HepG2 (cell line): ENCODE data around the gene RHBDD1. TPM values are rescaled to one million over a fixed set of nuclear protein-coding genes. Genes with fewer than 3 reads are reported as not detected.

Experiments
- DMAP1 ChIP-seq: IDR thresholded peaks from 2 replicates; pipeline ENCODE4 v1.6.1; 2016
- ETV6 ChIP-seq: sonication (generic); formaldehyde crosslinking; conservative IDR thresholded peaks from 2 replicates; pipeline ENCODE4 v1.4.0; 2020; ENCODE audit warnings: missing genetic modification reagents
- FOXM1 ChIP-seq: sonication (generic); formaldehyde crosslinking; IDR thresholded peaks from 2 replicates; pipeline ENCODE4 v1.5.0; 2020; ENCODE audit warnings: missing genetic modification reagents
- FOXO1 ChIP-seq: sonication (generic); formaldehyde crosslinking; IDR thresholded peaks from 2 replicates; pipeline ENCODE4 v1.4.0; 2020; ENCODE audit warnings: missing genetic modification reagents
- FUBP1 ChIP-seq: sonication (generic); formaldehyde crosslinking; IDR thresholded peaks from 2 replicates; pipeline ENCODE4 v1.5.1; 2020; ENCODE audit warnings: missing genetic modification reagents, mild to moderate bottlenecking, borderline replicate concordance
- HBP1 ChIP-seq: IDR thresholded peaks from 2 replicates; pipeline ENCODE4 v1.6.1; 2016; ENCODE audit warnings: low read depth, control low read depth
- KMT2B ChIP-seq: IDR thresholded peaks from 2 replicates; pipeline ENCODE4 v1.6.1; 2016; ENCODE audit warnings: missing genetic modification reagents, missing compliant biosample characterization
- NFYB ChIP-seq: sonication (generic); formaldehyde crosslinking; IDR thresholded peaks from 2 replicates; pipeline ENCODE4 v1.4.0; 2020; ENCODE audit warnings: missing genetic modification reagents
- NONO ChIP-seq, 2 experiments: fragments of 450-650 bp in 1 of 2; sonication (generic) in 1 of 2; formaldehyde crosslinking in 1 of 2; IDR thresholded peaks in 1 of 2; conservative IDR thresholded peaks in 1 of 2; 2 replicates each; pipeline versions ENCODE4 v1.6.1 to v1.8.0; 2017 to 2022; ENCODE audit warnings: mild to moderate bottlenecking in 1 of 2, missing genetic modification reagents in 1 of 2, moderate library complexity in 1 of 2
- PCBP2 ChIP-seq: fragments of 200-400 bp; formaldehyde crosslinking; optimal IDR thresholded peaks from 2 replicates; pipeline ENCODE3; 2018; ENCODE audit warnings: low read length, low read depth; ENCODE audit not compliant: poor library complexity, severe bottlenecking
- RBAK ChIP-seq: sonication (generic); formaldehyde crosslinking; IDR thresholded peaks from 2 replicates; pipeline ENCODE4 v1.5.1; 2020; ENCODE audit warnings: mild to moderate bottlenecking, missing genetic modification reagents
- RELA ChIP-seq: sonication (generic); formaldehyde crosslinking; IDR thresholded peaks from 2 replicates; pipeline ENCODE4 v1.4.0; 2020; ENCODE audit warnings: missing genetic modification reagents
- ZBTB43 ChIP-seq: sonication (generic); formaldehyde crosslinking; conservative IDR thresholded peaks from 2 replicates; pipeline ENCODE4 v1.4.0; 2020; ENCODE audit warnings: missing genetic modification reagents
- ZNF121 ChIP-seq: sonication (generic); formaldehyde crosslinking; IDR thresholded peaks from 2 replicates; pipeline ENCODE4 v1.5.0; 2020; ENCODE audit warnings: mild to moderate bottlenecking, missing genetic modification reagents
- ZNF510 ChIP-seq: sonication (generic); formaldehyde crosslinking; IDR thresholded peaks from 2 replicates; pipeline ENCODE4 v1.4.0; 2020; ENCODE audit warnings: low read depth, mild to moderate bottlenecking, missing genetic modification reagents
- ZNF597 ChIP-seq: sonication (generic); formaldehyde crosslinking; IDR thresholded peaks from 2 replicates; pipeline ENCODE4 v1.5.0; 2020; ENCODE audit warnings: missing genetic modification reagents
- ZNF687 ChIP-seq: sonication (generic); formaldehyde crosslinking; IDR thresholded peaks from 2 replicates; pipeline ENCODE4 v1.5.1; 2020; ENCODE audit warnings: mild to moderate bottlenecking, missing genetic modification reagents, moderate library complexity
- ZNF761 ChIP-seq: sonication (generic); formaldehyde crosslinking; conservative IDR thresholded peaks from 2 replicates; pipeline ENCODE4 v1.4.0; 2020; ENCODE audit warnings: mild to moderate bottlenecking, missing genetic modification reagents
- polyA plus RNA-seq, 8 experiments: library from polyadenylated mRNA; depleted of rRNA in 3 of 8; stranded (reverse) in 7 of 8; unstranded in 1 of 8; fragments of >200 nt; fragmentation: Illumina TruSeq in 4 of 8; extraction: Trizol in 4 of 8; gene quantifications; 2 replicates each; pipeline versions ENCODE4 v1.2.1 to v1.2.3, GENCODE V29; 2011 to 2016; ENCODE audit warnings: low read depth in 4 of 8, missing spikeins in 1 of 8, mixed read lengths in 1 of 8; ENCODE audit not compliant: insufficient read depth in 1 of 8
- total RNA-seq, 5 experiments: library from RNA; depleted of rRNA; stranded (reverse); fragments of >200 nt; fragmentation: Illumina TruSeq; extraction: Trizol; gene quantifications; 2 replicates each; pipeline ENCODE4 v1.2.3, GENCODE V29; 2016; ENCODE audit warnings: low read depth in 1 of 5

The RHBDD1 gene
- total and polyA plus RNA-seq, 2 of the 13 experiments (the other 11 are each of a cell fraction or from before 2014, with no cell fraction given): 8.2 to 9.5 TPM

- TF ChIP-seq NONO (IDR thresholded peaks at IDR 0.05): no peak
- TF ChIP-seq NONO (CRISPR knock-in tag; conservative IDR thresholded peaks at IDR 0.05): no peak; the same call in none of the 2 replicates
- no peak for TF ChIP-seq FOXM1
- TF ChIP-seq RBAK (CRISPR knock-in tag): no peak
- no peak for TF ChIP-seq ZNF121
- TF ChIP-seq RELA: no peak
- no peak for TF ChIP-seq NFYB
- TF ChIP-seq FOXO1 (CRISPR knock-in tag): peak; percentile 19; the same call in 1 of the 2 replicates
- TF ChIP-seq ZNF687 (CRISPR knock-in tag): peak; percentile 85
- TF ChIP-seq HBP1 (CRISPR knock-in tag): no peak
- TF ChIP-seq ZBTB43 (CRISPR knock-in tag): no peak
- no peak; the same call in 1 of the 2 replicates for TF ChIP-seq ETV6
- TF ChIP-seq ZNF597 (CRISPR knock-in tag): no peak
- TF ChIP-seq FUBP1: no peak; the same call in 1 of the 2 replicates
- no peak for TF ChIP-seq PCBP2
- TF ChIP-seq ZNF761 (CRISPR knock-in tag): no peak
- TF ChIP-seq ZNF510 (CRISPR knock-in tag): no peak
- TF ChIP-seq DMAP1 (CRISPR knock-in tag): peak; percentile 27; the same call in 1 of the 2 replicates
- no peak for TF ChIP-seq KMT2B (CRISPR knock-in tag)
Observed at GRCh38 chr2:226799211-226799975, 36.5 kb upstream of the RHBDD1 start, which contains the start of gene IRS1 (continued).
